SHP77 (cell line): ENCODE measurements around the gene GNAI1.

Source experiments
- DNase-seq, 2 experiments: peaks; one replicate each; lab custom pipeline; 2025; lab: John Stamatoyannopoulos, UW

Gene GNAI1

DNA sequence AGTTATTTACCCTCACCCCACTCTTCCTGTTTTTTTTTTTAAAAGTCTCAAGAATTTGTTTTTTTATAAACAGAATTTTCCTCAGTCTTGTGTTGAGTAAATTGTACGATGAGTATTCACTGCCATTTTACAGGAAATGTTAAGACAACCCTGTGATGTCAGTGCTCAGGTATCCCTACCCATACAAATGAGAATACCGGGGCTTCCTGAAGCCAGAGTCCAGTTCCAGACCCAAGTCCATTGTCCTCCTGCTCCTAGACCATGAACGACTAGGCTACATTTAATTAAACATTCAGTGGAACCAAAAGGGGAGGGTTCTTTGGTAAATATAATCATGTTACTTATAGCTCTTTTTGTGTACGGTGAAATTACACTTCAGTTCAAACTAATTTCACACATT lies 79.2 kb downstream of the GNAI1 start:
- no peak for DNase-seq

DNA sequence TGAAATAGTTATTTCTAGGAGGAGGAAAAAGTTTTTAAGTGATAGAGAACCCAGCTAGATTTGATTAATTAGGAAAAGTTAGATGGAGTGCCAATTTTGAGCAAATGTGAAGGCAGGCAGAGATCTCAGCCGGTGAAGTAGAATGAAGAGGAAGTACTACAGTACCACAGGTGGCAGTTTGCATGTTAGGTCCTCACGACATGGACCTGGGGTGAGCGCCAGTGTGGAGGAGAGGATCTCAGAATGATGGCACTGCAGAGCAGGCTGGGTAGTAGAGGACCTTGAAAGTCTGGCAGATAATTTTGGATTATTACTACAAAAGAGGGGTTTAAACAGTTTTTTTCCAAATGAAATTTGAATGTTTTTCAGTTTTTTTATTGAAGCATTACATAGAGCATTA lies 81.1 kb downstream of the GNAI1 start:
- no peak for DNase-seq

DNA sequence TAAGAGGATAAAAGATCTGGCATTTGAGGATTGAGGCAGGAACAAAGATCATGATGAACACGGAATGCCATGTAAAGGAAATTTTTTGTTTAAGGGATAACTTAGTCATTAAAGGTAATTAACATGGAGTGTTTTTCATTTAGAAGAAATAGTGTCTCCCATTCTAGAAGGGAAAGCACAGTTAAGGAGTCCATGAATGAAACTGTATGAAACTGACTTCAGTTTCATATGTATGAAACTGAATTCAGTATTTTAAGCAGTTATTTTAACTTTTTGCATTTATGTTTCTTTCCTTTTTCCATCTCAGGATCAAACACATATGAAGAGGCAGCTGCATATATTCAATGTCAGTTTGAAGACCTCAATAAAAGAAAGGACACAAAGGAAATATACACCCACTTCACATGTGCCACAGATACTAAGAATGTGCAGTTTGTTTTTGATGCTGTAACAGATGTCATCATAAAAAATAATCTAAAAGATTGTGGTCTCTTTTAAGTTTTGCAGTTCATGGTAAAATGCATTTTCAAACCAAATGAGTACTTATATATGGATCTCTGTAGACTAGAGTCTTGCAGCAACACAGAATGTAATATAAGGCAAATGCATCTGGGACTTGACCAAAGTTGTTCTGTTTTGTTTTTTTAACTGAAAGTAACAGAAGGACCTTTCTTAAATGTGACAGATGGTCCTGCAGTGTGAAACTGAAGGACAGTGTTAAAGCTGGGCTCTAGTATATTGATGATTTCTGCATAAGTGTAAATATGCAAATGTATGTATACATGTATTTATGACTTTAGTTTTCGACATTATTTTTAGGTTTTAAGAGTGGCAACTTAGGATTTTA lies 82.6 kb downstream of the GNAI1 start:
- DNase-seq = no peak

DNA sequence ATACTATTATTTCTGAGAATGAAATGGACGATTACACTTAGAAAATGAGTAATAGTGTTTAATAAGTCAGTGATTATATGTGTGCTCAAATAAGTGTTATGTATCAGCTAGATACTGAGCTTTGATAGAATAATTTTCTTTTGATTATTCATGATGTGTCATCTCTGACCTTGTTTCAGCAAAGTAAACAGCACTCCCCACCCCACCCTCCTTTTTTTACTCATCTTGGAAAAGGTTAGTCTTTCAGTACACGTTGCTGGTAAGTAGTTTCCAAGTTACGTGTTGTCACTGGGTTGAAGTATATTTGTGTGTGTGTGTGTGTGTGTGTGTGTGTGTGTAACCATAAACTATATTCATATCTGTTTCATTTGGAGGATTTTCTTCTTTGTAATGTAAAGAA lies 84.1 kb downstream of the GNAI1 start:
- DNase-seq = no peak

DNA sequence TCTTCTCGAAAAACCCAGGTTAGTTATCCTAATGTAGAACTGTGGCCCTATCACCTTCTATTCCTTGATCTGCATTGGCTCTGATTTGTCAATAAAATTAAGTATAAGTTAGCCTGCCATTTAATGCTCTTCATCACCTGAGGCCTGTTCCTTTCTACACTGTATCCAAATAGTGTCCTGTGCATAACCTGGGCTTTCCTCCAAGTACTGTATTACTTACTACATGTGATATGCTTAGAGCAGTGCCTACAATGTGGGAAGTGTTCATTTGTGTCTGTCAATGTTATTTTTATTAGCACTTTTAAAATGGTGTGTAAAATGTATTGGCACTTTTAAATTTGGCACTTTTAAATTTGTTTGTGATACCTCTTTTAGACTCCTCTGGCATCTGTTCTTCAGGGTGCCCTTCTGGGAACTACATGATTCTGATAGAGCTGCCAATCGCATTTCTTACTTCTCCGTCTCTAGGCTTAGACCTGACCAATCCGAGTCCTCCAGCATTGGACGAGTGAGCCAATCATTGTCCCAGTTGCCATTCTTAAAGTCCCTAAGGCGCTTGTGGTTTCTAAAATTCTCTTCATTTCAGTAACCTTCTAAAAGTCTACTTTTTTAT lies 85.5 kb downstream of the GNAI1 start:
- DNase-seq = no peak

DNA sequence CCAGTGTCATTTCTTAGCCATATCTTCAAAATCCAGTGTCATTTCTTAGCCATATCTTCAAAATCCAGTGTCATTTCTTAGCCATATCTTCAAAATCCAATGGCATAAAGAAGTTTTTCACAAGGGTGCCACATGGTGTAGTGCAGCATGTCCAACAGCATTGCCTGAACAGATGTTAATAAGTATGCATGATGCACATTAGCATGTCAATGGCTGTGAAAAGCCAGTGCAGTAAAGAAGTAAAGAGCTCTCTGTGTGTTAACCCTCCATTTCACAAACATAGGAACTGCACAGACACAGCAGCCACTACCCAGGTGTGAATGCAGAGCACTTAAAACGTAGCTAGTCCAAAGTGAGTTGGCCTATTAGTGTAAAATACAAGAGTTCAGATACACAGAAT lies 89.8 kb downstream of the GNAI1 start:
- DNase-seq = no peak

DNA sequence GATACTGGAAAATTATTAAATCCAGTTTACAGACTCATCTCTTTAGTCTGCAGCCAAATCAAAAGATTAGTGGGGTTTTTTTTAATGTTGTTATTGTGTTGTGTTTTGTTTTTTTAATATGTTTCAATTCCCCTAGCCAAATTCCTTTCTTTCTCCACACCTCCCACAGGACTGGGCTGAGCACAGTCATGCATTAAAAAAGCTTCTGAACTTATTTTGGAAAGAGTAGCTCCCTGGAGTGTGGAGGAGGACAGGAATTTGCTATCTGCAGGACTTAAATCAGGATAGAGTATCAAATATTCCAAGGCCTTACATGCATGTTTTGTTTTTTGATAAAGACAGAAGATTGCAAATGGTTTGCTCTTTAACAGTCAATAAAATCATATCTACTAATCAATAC lies 90.7 kb downstream of the GNAI1 start:
- DNase-seq = no peak

DNA sequence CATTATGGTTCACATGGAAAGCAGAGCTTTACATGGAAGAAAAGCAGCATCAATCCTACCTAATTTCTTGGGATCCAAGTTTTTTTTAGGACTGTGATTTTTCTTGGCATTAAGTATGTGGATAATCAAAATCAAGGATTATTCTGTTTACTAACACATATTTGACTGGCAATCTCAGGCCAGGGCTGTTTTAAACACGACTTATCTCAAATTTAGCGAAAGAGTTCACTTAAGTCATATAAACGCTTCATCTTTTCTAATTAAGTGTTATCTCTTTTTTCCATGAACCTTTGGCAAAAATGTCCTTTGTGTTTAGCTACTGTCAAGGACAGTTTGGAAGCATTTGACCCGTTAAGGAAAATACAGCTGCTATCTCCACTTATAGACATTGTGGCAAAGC lies 92.0 kb downstream of the GNAI1 start:
- no peak for DNase-seq

DNA sequence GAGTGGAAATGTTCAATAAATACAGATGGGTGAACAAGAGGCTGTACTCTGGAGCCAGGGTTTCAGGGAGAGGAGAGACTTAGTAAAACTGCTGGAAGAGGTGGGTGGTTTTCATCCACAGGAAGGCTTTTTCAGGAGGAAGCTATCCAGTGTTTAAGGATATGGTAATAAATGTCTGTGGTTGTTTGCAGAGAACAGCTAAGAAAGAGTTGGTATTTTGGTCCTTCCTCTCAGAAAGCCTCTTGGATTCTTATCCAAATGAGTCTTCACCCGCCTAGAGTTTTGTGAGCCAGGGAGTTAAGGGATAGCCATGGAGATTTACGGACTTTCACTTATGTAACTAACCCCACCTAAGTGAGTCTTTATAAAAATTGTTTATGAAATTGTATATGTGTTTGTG lies 95.7 kb downstream of the GNAI1 start:
- DNase-seq = no peak

DNA sequence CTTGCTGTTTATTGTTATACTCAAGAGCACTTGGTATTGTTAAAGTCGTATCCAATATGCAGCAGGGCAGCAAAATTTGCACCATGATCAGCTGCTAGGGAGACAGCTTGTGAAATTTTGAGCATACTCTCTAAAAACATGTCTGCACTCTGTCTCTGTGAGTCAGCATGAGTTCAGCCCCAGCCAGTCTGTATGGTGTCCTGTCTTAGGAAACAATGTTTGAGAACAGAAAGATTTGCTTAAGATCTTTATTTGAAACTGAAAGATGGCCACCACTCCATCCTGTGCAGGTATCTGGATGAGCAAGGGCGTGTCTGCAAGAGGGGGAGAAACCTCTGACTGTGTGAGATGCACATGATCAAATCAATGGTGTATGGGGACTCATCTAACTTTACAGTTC lies 97.1 kb downstream of the GNAI1 start:
- DNase-seq = no peak

DNA sequence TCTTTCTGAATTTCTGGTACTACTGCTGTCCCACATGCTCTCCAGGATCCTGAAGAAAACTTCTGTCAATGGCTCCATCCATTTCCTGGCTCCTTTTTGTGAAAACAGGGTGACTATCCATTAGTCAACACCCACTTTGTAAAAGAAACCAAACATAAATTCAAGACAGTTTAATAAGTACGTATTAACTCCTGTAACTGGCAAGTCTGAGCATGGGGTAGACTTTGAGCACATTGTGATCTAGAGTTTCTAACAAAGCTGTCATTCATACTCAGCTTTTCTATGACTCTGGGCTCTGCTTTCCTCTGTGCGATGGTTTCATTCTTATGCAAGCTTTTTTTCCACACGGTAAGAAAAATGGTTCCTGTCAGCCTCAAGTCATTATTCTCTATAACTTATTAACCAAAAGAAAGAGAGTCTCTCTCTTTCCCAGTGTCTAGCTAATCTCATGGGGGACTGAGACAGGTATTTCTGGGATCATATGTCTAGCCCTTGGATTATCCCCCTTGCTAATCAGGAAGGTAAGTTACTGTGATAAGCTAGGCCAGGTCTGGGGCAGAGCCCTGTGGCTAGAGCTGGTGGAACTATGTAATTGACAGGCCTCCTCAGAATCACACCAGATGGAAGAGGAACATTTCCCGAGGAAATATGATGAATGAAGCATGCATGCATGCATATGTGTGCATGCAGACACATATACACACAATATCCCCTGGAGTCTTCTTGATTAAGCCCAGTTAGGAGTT lies 98.5 kb downstream of the GNAI1 start:
- no peak for DNase-seq

DNA sequence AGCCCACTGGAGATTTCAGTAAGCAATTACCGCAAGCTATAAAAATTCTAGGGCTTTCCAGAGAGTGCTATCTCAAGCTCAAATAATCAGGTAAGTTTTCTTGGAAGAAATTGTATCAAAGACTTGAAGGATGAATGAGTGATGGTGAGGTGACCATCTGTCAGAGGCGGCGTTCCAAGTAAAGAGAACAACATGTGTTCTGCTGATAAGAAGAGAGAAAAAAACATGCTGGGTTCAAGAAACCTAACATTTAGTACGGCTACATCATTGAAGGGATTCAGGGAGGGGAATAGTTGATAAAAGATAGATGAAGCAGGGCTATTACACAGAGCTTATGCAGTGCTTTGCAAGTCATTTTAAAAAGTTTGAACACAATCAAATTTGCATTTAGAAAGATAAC lies 100.7 kb downstream of the GNAI1 start:
- DNase-seq = no peak

DNA sequence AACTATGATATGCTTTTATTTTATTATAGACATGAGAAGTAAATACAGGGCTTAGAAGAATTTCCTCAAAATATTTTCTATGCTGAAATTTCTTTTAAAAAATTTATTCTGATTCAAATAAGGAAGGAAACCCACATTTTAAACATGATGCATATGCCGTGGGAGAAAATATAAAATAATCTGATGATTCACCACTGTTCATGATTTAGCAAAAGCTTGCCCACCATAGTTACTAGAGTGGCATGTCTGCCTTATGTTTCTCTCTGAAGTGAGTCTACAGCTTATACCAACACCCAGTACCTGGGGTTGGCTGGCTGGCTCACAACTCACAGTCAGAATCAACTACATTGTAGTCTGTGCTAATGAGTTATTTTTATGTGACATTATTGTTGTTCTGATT lies 102.0 kb downstream of the GNAI1 start:
- DNase-seq = no peak

DNA sequence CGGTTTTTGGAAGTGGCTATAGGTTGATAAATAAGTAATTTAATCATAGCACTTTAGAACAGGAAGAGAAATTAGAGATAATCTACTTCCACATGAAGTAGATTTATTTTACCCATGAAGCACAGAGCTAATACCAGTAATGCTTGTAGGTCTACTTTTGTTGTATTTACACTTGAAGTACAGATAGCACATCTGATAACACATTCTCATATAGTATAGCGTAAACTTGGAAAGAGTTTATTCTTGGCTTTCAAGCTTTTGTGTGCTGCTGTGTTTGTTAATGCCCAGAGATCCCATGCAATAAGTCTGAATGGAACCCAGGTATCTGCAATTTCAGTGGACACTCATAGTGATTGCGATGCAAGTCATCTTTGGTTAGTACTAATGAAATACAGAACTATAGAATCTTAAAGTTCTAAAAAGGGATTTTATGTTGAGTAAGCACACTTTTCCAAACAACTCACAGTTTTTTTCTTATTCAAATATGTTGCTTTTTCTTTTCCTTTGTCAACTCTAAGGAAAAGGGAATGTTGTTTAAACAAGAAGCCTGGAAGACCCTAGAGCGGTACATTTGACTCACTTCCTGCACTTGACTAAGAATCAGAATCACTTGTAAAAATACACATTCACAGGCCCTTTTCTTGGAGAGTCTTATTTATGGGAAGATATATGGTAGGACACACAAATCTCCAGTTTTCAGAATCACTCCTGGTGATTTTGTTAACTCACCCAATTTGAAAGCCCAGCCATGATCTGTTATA lies 105.8 kb downstream of the GNAI1 start:
- DNase-seq = no peak

DNA sequence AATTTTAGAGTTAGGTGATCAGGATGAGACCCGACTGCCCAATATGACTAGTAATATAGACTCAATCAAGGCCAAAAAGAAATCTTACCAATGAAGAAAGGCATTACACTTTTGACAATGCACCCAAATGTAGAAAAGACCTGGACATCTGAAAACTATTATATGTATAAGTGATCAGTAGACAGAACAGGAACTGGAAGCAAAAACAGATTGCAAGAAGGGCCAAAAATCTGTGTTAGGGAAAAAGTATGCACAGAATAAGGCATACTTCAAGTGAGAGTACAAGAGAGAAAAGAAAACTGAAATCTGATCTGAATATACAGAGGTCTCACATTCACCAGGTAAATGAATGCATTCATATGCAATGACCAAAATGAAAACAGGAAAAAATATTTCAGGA lies 107.0 kb downstream of the GNAI1 start:
- DNase-seq = no peak

DNA sequence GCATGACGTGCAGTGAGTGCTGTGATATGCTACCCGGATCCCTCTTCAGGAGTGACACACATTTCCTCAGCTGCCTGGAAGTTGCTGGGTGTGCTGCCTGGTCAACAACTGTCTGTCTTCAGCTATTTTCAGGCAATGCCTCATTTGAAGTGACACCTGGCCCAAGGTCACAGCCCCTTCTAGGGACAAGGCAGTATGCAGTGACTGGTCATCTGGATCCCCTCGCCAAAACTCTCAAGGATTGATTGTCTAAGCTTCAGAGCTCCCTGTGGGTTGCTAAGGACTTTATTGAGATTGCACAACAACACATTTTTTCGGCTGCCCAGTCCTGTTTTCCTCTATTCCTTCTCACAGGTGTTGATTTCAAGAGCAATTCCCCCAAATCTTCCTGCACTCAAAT lies 108.8 kb downstream of the GNAI1 start:
- DNase-seq = peak in 1 of 2 experiments; percentile 6

DNA sequence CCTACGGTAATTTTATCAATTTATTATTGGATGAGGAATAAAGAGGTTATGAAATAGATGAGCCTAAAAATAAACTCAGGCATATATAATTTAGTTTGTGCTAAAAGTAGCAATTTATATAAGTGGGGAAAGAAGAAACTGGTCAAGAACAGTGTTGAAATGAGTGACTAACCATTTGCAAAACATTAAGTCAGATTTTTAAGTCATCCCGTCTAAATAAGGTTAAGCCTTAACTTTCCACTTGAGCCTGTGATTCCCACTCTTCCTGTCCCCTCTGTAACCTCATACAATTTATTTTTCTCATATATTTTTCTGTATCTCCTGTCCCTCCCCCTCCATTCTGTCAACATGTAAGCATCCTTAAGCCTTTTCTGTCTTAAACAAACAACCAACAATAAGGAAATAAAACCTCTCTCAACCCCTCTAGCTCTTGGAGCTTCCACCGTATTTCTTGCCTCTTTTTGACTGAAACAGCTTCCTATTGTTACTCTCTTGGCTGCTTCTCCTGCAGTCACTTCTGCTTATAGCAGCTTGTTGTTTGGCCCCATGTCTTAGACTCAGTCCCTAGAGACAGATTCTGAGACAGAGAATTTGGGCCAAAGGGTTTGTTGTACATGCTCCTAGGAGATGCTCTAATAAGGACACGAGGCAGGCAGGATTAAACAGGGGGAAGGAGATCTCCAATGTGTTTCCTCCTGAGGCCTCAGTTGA lies 109.7 kb downstream of the GNAI1 start:
- no peak for DNase-seq

DNA sequence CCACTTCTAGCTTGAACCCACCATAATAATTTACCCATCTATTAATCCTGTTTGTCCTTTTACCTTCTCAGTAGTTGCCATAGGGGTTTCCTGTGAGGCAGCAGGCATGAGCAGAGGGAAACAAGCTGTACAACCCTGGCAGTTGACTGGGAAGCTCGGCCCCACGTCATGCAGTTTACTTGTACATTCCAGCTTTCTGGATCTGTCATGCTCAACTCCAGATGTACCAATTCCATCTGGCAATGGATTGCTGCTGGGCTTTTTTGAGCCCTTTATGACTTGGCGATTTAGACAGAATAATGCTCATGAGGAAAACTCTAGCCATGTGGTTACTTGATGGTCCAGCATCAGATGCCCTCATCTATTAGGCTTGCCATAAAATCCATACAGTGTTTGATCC lies 112.5 kb downstream of the GNAI1 start:
- no peak for DNase-seq

DNA sequence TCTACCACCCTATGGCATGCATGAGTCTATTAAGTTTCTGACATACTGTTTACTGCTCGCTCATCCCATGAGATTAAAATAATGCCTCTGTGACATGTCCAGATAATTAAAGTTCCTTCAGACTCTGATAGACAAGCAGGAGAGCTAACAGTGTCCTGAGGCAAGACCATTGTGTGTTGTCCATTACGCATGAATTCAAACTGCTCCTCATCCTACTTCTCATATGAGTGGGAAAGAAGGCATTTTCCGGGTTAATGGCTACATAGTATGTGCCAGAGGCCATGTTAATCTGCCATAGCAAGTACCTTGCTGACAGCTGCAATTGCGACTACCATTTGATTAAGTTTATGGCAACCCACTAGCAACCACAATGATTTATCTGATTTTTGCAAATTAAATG lies 113.3 kb downstream of the GNAI1 start:
- no peak for DNase-seq

DNA sequence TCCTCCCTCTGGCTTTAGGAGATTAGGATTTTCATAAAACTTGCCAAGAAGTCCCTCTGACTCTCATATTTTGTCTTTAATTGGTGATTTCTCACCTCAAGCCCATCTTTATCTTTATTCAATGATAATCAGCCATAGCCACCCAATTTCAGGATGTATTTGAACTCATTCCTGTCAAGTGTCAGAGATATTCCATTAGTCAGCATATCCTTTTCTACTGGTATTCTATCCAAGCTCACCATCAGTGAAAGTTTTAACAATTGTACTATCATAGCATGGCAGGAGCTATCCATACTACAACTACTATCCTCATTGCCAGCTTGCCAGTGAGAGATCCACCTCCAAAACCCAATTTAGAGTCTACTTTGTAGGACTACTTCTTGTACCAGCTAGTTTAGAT lies 114.6 kb downstream of the GNAI1 start:
- DNase-seq = no peak

DNA sequence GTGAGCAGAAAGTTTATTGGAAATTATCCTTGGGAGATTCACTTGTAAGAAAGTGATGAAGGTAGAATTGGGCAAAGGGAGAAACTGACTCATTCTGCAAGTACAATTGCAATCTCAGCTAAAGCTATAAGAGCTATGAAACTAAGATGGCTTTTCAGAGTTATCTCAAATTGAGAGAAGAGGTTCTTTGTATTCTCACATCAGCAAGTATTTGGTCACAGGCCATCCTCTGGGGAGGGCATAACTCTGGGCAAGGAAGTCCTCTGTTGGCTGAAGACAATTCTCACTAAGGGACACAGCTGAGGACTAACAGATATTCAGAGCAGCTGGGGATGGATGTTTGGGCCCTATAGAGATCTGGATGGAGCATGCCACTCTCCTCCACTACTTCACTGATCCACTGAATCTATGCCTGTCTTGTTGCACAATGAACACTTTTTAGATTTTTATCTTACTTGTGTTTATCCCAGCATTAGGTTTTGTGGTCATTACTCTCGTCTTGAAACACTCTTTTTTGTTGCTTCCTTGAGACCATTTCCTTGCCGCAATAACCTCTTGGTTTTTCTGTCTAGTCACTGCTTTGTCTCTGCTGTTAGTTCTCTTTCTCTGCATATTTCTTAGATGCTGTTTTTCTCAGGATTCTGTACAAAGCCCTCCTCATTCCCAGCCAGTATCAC lies 115.1 kb downstream of the GNAI1 start:
- DNase-seq = no peak
